Fibroblast of pulmonary artery (primary cell): ENCODE measurements around the gene TMEM214.

ENCODE experiments used
- DNase-seq: peaks from one replicate; pipeline ENCODE4 v3.0.0-alpha.2; 2010; ENCODE audit warnings: low read depth
- H3K4me3 ChIP-seq: replicated peaks from 2 replicates; pipeline ENCODE4 v1.5.1; 2011; ENCODE audit warnings: low read depth, mild to moderate bottlenecking, control low read depth, low read length, moderate library complexity
- TF ChIP-seq, protein P1 (sequence below): IDR thresholded peaks from 2 replicates; pipeline ENCODE4 v1.5.1; 2011; ENCODE audit warnings: mild to moderate bottlenecking, control low read depth, low read length, inconsistent platforms; ENCODE audit errors: missing control alignments

TMEM214 gene

DNA sequence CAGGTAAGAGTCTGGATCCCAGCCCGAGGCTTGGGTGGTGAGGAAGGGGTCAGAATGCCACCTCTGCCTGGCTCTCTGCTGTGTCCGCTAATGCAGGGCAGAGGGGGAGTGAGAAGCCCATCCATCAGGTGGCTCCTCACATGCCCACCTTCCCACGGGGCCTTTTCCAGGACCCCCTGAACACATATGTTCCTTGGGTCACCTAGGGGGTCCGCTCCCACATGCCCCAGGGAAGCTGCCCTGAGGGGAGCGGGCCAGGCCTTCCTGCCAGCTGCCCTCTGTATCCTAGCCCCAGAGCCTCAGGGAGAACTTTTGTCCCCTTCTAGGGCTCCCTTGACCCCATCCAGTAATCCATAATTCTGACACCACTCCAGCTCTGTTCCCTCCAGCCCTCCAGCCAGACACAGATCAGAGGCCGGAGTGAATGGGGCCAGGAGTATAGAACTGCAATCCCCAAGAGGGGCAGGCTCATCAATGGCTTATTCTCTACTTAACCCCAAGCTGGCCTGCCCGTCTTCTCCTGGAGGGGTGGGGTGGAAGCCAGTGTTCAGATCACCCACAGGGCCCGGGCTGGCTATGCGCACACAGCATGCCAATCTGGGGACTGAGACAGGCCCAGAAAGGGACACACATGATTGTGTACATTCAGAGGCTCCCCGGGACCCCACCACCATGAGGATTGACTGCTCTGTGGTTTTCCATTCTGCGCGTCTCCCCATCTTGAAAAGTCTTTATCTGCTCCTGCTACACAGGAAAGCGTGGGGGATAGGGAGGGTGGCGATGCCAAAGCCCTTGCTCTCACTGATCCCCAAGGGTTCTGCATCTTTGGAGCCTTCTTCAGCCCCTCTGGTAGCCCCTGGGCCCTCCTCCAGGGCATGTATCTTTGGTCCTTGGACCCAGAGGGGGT is 46.7 kb downstream of the TMEM214 start:
- DNase-seq, result no peak
- H3K4me3 ChIP-seq, result peak overlapping the region; percentile 90
- TF ChIP-seq, protein P1, sequence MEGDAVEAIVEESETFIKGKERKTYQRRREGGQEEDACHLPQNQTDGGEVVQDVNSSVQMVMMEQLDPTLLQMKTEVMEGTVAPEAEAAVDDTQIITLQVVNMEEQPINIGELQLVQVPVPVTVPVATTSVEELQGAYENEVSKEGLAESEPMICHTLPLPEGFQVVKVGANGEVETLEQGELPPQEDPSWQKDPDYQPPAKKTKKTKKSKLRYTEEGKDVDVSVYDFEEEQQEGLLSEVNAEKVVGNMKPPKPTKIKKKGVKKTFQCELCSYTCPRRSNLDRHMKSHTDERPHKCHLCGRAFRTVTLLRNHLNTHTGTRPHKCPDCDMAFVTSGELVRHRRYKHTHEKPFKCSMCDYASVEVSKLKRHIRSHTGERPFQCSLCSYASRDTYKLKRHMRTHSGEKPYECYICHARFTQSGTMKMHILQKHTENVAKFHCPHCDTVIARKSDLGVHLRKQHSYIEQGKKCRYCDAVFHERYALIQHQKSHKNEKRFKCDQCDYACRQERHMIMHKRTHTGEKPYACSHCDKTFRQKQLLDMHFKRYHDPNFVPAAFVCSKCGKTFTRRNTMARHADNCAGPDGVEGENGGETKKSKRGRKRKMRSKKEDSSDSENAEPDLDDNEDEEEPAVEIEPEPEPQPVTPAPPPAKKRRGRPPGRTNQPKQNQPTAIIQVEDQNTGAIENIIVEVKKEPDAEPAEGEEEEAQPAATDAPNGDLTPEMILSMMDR, result no peak

DNA sequence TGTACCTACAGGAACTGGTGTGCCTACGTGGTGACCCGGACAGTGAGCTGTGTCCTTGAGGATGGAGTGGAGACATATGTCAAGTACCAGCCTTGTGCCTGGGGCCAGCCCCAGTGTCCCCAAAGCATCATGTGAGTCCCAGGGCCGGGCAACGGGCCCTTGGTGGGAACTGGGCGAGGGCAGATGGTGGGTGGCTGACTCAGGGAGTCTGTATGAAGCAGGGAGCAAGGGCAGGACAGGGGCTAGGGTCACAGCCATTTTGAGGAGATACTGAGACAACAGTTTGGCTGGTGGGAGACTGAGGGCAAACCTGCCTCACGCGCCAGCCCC is 47.3 kb downstream of the TMEM214 start:
- DNase-seq, result no peak
- TF ChIP-seq, protein P1, result no peak
- peak overlapping the region; percentile 90 for H3K4me3 ChIP-seq

DNA sequence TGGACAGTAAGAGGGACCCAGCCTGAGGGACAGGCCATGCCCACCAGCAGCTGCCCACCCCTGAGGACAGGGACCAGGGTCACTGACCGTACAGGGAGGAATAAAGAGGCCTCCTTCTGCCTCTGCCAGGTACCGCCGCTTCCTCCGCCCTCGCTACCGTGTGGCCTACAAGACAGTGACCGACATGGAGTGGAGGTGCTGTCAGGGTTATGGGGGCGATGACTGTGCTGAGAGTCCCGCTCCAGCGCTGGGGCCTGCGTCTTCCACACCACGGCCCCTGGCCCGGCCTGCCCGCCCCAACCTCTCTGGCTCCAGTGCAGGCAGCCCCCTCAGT is 47.8 kb downstream of the TMEM214 start:
- TF ChIP-seq, protein P1, result no peak
- peak overlapping the region; percentile 90 for H3K4me3 ChIP-seq
- DNase-seq, result no peak

DNA sequence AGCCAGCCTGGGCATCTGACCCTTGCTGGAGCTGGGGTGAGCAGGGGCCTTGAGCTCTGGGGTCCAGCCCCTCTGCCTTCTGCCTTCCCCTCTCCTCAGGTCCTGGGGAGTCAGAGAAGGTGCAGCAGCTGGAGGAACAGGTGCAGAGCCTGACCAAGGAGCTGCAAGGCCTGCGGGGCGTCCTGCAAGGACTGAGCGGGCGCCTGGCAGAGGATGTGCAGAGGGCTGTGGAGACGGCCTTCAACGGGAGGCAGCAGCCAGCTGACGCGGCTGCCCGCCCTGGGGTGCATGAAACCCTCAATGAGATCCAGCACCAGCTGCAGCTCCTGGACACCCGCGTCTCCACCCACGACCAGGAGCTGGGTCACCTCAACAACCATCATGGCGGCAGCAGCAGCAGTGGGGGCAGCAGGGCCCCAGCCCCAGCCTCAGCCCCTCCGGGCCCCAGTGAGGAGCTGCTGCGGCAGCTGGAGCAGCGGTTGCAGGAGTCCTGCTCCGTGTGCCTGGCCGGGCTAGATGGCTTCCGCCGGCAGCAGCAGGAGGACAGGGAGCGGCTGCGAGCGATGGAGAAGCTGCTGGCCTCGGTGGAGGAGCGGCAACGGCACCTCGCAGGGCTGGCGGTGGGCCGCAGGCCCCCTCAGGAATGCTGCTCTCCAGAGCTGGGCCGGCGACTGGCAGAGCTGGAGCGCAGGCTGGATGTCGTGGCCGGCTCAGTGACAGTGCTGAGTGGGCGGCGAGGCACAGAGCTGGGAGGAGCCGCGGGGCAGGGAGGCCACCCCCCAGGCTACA is 49.4 kb downstream of the TMEM214 start:
- DNase-seq, result no peak
- H3K4me3 ChIP-seq, result no peak overlapping the region
- TF ChIP-seq, protein P1, result no peak

DNA sequence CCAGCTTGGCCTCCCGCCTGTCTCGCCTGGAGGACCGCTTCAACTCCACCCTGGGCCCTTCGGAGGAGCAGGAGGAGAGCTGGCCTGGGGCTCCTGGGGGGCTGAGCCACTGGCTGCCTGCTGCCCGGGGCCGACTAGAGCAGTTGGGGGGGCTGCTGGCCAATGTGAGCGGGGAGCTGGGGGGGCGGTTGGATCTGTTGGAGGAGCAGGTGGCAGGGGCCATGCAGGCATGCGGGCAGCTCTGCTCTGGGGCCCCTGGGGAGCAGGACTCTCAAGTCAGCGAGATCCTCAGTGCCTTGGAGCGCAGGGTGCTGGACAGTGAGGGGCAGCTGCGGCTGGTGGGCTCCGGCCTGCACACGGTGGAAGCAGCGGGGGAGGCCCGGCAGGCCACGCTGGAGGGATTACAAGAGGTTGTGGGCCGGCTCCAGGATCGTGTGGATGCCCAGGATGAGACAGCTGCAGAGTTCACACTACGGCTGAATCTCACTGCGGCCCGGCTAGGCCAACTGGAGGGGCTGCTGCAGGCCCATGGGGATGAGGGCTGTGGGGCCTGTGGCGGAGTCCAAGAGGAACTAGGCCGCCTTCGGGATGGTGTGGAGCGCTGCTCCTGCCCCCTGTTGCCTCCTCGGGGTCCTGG is 50.1 kb downstream of the TMEM214 start:
- H3K4me3 ChIP-seq, result no peak overlapping the region
- DNase-seq, result no peak
- TF ChIP-seq, protein P1, result no peak

DNA sequence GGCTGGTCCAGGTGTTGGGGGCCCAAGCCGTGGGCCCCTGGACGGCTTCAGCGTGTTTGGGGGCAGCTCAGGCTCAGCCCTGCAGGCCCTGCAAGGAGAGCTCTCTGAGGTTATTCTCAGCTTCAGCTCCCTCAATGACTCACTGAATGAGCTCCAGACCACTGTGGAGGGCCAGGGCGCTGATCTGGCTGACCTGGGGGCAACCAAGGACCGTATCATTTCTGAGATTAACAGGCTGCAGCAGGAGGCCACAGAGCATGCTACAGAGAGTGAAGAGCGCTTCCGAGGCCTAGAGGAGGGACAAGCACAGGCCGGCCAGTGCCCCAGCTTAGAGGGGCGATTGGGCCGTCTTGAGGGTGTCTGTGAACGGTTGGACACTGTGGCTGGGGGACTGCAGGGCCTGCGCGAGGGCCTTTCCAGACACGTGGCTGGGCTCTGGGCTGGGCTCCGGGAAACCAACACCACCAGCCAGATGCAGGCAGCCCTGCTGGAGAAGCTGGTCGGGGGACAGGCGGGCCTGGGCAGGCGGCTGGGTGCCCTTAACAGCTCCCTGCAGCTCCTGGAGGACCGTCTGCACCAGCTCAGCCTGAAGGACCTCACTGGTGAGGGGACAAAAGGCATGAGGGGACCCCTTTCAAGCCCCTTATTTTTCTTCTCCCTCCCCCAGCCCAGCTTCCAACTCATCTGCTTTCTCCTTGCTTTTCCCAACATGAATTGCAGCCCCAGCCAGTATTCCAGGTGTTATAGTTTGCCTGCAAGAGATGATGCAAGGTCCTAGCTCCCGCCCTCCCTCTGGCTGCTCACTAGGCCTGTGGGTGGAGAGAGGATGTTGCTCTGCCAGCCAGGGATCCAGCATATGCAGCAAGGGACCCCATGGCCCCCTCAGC is 50.9 kb downstream of the TMEM214 start:
- no peak overlapping the region for H3K4me3 ChIP-seq
- no peak for DNase-seq
- TF ChIP-seq, protein P1, result no peak
